Neural cell (in vitro differentiated cells): ENCODE data around the gene MED13L. TPM values are rescaled to one million over a fixed set of nuclear protein-coding genes. Genes with fewer than 3 reads are reported as not detected.

ENCODE experiments used
- H2AFZ ChIP-seq: fragments of 200-600, 300-800 bp; sonication (generic), shearing (Covaris generic); 2 replicates; pipeline ENCODE4 v1.6.0; 2014; ENCODE audit warnings: low read depth, mild to moderate bottlenecking, antibody characterized with exemption, low read length, moderate library complexity
- H3F3A ChIP-seq: fragments of 200-600 bp; shearing (Covaris generic); 2 replicates; pipeline ENCODE4 v1.6.1; 2016; ENCODE audit warnings: mild to moderate bottlenecking, moderate library complexity, mixed read lengths, antibody characterized with exemption, low read length; ENCODE audit not compliant: insufficient read depth, poor library complexity, severe bottlenecking
- H3K27ac ChIP-seq: fragments of 200-600, 300-800 bp; sonication (generic), shearing (Covaris generic); 2 replicates; pipeline ENCODE4 v1.5.1; 2014; ENCODE audit warnings: mild to moderate bottlenecking, low read length, moderate library complexity
- H3K27me3 ChIP-seq: fragments of 300-800, 200-600 bp; sonication (generic), shearing (Covaris generic); 2 replicates; pipeline ENCODE4 v1.6.0; 2014; ENCODE audit warnings: mild to moderate bottlenecking, low read depth, low read length, moderate library complexity; ENCODE audit not compliant: insufficient read depth
- H3K36me3 ChIP-seq: fragments of 300-800, 200-600 bp; sonication (generic), shearing (Covaris generic); 2 replicates; pipeline ENCODE4 v1.5.1; 2014; ENCODE audit warnings: mild to moderate bottlenecking, antibody characterized with exemption, low read length, moderate library complexity; ENCODE audit not compliant: insufficient read depth
- H3K4me2 ChIP-seq: fragments of 300-800, 200-600 bp; sonication (generic), shearing (Covaris generic); 2 replicates; pipeline ENCODE4 v1.6.0; 2014; ENCODE audit warnings: mild to moderate bottlenecking, low read length
- H3K4me3 ChIP-seq: fragments of 300-800, 200-600 bp; sonication (generic), shearing (Covaris generic); 2 replicates; pipeline ENCODE4 v1.5.1; 2014; ENCODE audit warnings: mild to moderate bottlenecking, low read length, moderate library complexity
- H3K79me2 ChIP-seq: fragments of 200-600 bp; shearing (Covaris generic); replicated peaks from 2 replicates; pipeline ENCODE4 v1.6.0; 2014; ENCODE audit warnings: mild to moderate bottlenecking, low read length, moderate library complexity; ENCODE audit not compliant: insufficient read depth
- H3K9ac ChIP-seq: fragments of 300-800, 200-600 bp; sonication (generic), shearing (Covaris generic); 2 replicates; pipeline ENCODE4 v1.6.1; 2016; ENCODE audit warnings: mild to moderate bottlenecking, low read length, mixed read lengths
- H3K9me2 ChIP-seq: fragments of 200-600 bp; shearing (Covaris generic); 2 replicates; pipeline ENCODE4 v1.6.1; 2016; ENCODE audit warnings: mild to moderate bottlenecking, low read length, mixed read lengths; ENCODE audit not compliant: insufficient read depth
- H3K9me3 ChIP-seq: fragments of 200-600, 300-800 bp; sonication (generic), shearing (Covaris generic); 2 replicates; pipeline ENCODE4 v1.6.1; 2016; ENCODE audit warnings: mild to moderate bottlenecking, mixed run types, low read length, moderate library complexity, mixed read lengths
- H4K20me1 ChIP-seq: fragments of 200-600 bp; shearing (Covaris generic); 2 replicates; pipeline ENCODE4 v1.6.1; 2016; ENCODE audit warnings: mild to moderate bottlenecking, mixed run types; ENCODE audit not compliant: insufficient read depth
- EP300 ChIP-seq: fragments of 450-650 bp; conservative IDR thresholded peaks from 2 replicates; pipeline ENCODE4 v1.6.1; 2014; ENCODE audit warnings: antibody characterized with exemption, mild to moderate bottlenecking, moderate library complexity; ENCODE audit not compliant: poor library complexity, severe bottlenecking
- EZH2 ChIP-seq: fragments of 200-600, 300-800 bp; shearing (Covaris generic), sonication (generic); IDR thresholded peaks from 2 replicates; pipeline ENCODE4 v1.6.1; 2014; ENCODE audit warnings: antibody characterized with exemption, low read length, borderline replicate concordance, mild to moderate bottlenecking; ENCODE audit not compliant: insufficient read depth, poor library complexity, severe bottlenecking
- MXI1 ChIP-seq: fragments of 450-650 bp; conservative IDR thresholded peaks from 2 replicates; pipeline ENCODE4 v1.6.1; 2014; ENCODE audit warnings: antibody characterized with exemption, mild to moderate bottlenecking; ENCODE audit not compliant: poor library complexity, severe bottlenecking
- POLR2AphosphoS5 ChIP-seq: IDR thresholded peaks from 2 replicates; pipeline ENCODE4 v1.6.1; 2012
- RAD21 ChIP-seq: fragments of 450-650 bp; conservative IDR thresholded peaks from 2 replicates; pipeline ENCODE4 v1.6.1; 2014; ENCODE audit warnings: antibody characterized with exemption, mild to moderate bottlenecking, moderate library complexity
- SMC3 ChIP-seq: fragments of 450-650 bp; conservative IDR thresholded peaks from 2 replicates; pipeline ENCODE4 v1.6.1; 2014; ENCODE audit warnings: antibody characterized with exemption, mild to moderate bottlenecking, moderate library complexity; ENCODE audit not compliant: poor library complexity
- TAF1 ChIP-seq: IDR thresholded peaks from 2 replicates; pipeline ENCODE4 v1.6.1; 2012; ENCODE audit warnings: low read depth
- polyA plus RNA-seq: library from polyadenylated mRNA; depleted of rRNA; stranded (reverse); fragments of >200 nt; gene quantifications from 2 replicates; pipeline ENCODE4 v1.2.3, GENCODE V29; 2014
- TF ChIP-seq, protein P1 (sequence below): fragments of 450-650 bp; IDR thresholded peaks from 2 replicates; pipeline ENCODE4 v1.5.1; 2014; ENCODE audit warnings: antibody characterized with exemption, mild to moderate bottlenecking, moderate library complexity; ENCODE audit not compliant: poor library complexity, severe bottlenecking
- TF ChIP-seq, protein P2 (sequence below): IDR thresholded peaks from 2 replicates; pipeline ENCODE4 v1.6.1; 2012; ENCODE audit warnings: borderline replicate concordance

Gene MED13L
- polyA plus RNA-seq, 1 donor from 2014 or later = 38.9 TPM

GRCh38 chr12:116276652-116277466 is 634 bp downstream of the MED13L start:
- Histone ChIP-seq H3K79me2 (peaks cover 46% of the 10 kb centered on the region), H3K27ac (peak overlapping the region; percentile 86), H3F3A (peaks cover 3% of the 10 kb centered on the region), H3K4me3 (peak overlapping the region; percentile 94), H3K27me3 (no peaks in the 10 kb centered on the region), H3K4me2 (no peak overlapping the region), H3K9me2 (no peaks in the 10 kb centered on the region), H3K36me3 (no peaks in the 10 kb centered on the region), H3K9me3 (no peaks in the 10 kb centered on the region), H3K9ac (peak overlapping the region; percentile 84), H4K20me1 (peaks cover 19% of the 10 kb centered on the region), H2AFZ (peak overlapping the region; percentile 13)
- TF ChIP-seq RAD21 = peak; percentile 34
- TF ChIP-seq SMC3 = no peak
- TF ChIP-seq MXI1 = peak; percentile 28
- TF ChIP-seq EZH2 = no peak
- TF ChIP-seq, protein P1, sequence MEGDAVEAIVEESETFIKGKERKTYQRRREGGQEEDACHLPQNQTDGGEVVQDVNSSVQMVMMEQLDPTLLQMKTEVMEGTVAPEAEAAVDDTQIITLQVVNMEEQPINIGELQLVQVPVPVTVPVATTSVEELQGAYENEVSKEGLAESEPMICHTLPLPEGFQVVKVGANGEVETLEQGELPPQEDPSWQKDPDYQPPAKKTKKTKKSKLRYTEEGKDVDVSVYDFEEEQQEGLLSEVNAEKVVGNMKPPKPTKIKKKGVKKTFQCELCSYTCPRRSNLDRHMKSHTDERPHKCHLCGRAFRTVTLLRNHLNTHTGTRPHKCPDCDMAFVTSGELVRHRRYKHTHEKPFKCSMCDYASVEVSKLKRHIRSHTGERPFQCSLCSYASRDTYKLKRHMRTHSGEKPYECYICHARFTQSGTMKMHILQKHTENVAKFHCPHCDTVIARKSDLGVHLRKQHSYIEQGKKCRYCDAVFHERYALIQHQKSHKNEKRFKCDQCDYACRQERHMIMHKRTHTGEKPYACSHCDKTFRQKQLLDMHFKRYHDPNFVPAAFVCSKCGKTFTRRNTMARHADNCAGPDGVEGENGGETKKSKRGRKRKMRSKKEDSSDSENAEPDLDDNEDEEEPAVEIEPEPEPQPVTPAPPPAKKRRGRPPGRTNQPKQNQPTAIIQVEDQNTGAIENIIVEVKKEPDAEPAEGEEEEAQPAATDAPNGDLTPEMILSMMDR = peak; percentile 17

GRCh38 chr12:116274551-116275375 is 2.7 kb downstream of the MED13L start:
- H3K4me3 ChIP-seq = peak overlapping the region; percentile 94
- TF ChIP-seq TAF1 = no peak
- TF ChIP-seq EZH2 = no peak
- TF ChIP-seq EP300 = no peak
- TF ChIP-seq SMC3 = no peak
- TF ChIP-seq MXI1 = no peak
- no peak for TF ChIP-seq RAD21
- TF ChIP-seq, protein P1 = no peak
- TF ChIP-seq POLR2AphosphoS5 = no peak
- TF ChIP-seq, protein P2, sequence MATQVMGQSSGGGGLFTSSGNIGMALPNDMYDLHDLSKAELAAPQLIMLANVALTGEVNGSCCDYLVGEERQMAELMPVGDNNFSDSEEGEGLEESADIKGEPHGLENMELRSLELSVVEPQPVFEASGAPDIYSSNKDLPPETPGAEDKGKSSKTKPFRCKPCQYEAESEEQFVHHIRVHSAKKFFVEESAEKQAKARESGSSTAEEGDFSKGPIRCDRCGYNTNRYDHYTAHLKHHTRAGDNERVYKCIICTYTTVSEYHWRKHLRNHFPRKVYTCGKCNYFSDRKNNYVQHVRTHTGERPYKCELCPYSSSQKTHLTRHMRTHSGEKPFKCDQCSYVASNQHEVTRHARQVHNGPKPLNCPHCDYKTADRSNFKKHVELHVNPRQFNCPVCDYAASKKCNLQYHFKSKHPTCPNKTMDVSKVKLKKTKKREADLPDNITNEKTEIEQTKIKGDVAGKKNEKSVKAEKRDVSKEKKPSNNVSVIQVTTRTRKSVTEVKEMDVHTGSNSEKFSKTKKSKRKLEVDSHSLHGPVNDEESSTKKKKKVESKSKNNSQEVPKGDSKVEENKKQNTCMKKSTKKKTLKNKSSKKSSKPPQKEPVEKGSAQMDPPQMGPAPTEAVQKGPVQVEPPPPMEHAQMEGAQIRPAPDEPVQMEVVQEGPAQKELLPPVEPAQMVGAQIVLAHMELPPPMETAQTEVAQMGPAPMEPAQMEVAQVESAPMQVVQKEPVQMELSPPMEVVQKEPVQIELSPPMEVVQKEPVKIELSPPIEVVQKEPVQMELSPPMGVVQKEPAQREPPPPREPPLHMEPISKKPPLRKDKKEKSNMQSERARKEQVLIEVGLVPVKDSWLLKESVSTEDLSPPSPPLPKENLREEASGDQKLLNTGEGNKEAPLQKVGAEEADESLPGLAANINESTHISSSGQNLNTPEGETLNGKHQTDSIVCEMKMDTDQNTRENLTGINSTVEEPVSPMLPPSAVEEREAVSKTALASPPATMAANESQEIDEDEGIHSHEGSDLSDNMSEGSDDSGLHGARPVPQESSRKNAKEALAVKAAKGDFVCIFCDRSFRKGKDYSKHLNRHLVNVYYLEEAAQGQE = no peak

More at GRCh38 chr12:116274551-116275375, 2.7 kb downstream of the MED13L start:
- H3K9me2 ChIP-seq = no peaks in the 10 kb centered on the region
- H3K4me2 ChIP-seq = peak overlapping the region; percentile 95
- H3F3A ChIP-seq = peaks cover 3% of the 10 kb centered on the region
- H3K9me3 ChIP-seq = no peaks in the 10 kb centered on the region
- H2AFZ ChIP-seq = no peak overlapping the region
- H3K27me3 ChIP-seq = no peaks in the 10 kb centered on the region
- peak overlapping the region; percentile 84 for H3K9ac ChIP-seq
- H3K36me3 ChIP-seq = no peaks in the 10 kb centered on the region
- peaks cover 22% of the 10 kb centered on the region for H4K20me1 ChIP-seq
- peaks cover 65% of the 10 kb centered on the region for H3K79me2 ChIP-seq
- H3K27ac ChIP-seq = no peak overlapping the region
